DND-41 (cell line): Measurements from ENCODE around the gene SFXN5.

Source experiments
- ATAC-seq: fragments of 200-7000 bp; cut with Tn5 transposase; 3 replicates; pipeline ENCODE4 v1.9.1; 2021; ENCODE audit warnings: low read depth; ENCODE audit not compliant: insufficient read depth
- DNase-seq: peaks from one replicate; pipeline ENCODE4 v3.0.0-alpha.2; 2020
- H2AFZ ChIP-seq: 2 replicates; pipeline ENCODE4 v1.6.0; 2012; ENCODE audit warnings: low read depth, low read length
- H3K27ac ChIP-seq: 2 replicates; pipeline ENCODE4 v1.5.1; 2012; ENCODE audit warnings: low read length, inconsistent platforms
- H3K27me3 ChIP-seq: fragments of 200-600 bp; sonication (generic); 2 replicates; pipeline ENCODE4 v1.6.0; 2012; ENCODE audit warnings: low read length, mild to moderate bottlenecking, inconsistent platforms; ENCODE audit not compliant: insufficient read depth, poor library complexity
- H3K36me3 ChIP-seq: 2 replicates; pipeline ENCODE4 v1.5.1; 2012; ENCODE audit warnings: low read length, inconsistent platforms; ENCODE audit not compliant: insufficient read depth
- H3K4me1 ChIP-seq: 2 replicates; pipeline ENCODE4 v1.5.1; 2012; ENCODE audit warnings: mild to moderate bottlenecking, low read length; ENCODE audit not compliant: insufficient read depth
- H3K4me2 ChIP-seq: 2 replicates; pipeline ENCODE4 v1.6.0; 2012; ENCODE audit warnings: mild to moderate bottlenecking, moderate library complexity, low read length, inconsistent platforms; ENCODE audit not compliant: insufficient read depth
- H3K4me3 ChIP-seq, 2 experiments: fragments of 200-600 bp in 1 of 2; shearing (Covaris generic) in 1 of 2; 2 replicates each; pipeline ENCODE4 v1.5.1; 2012 to 2016; ENCODE audit warnings: inconsistent platforms in 2 of 2, low read length in 2 of 2, mild to moderate bottlenecking in 2 of 2, low read depth in 1 of 2, moderate library complexity in 1 of 2
- H3K79me2 ChIP-seq: 2 replicates; pipeline ENCODE4 v1.6.0; 2012; ENCODE audit warnings: low read length, inconsistent platforms; ENCODE audit not compliant: insufficient read depth
- H3K9ac ChIP-seq: 2 replicates; pipeline ENCODE4 v1.6.0; 2012; ENCODE audit warnings: low read depth, mild to moderate bottlenecking, inconsistent platforms, low read length, moderate library complexity
- H3K9me3 ChIP-seq: 2 replicates; pipeline ENCODE4 v1.5.1; 2012; ENCODE audit warnings: low read length, moderate library complexity, mild to moderate bottlenecking, inconsistent platforms; ENCODE audit not compliant: insufficient read depth, severe bottlenecking
- H4K20me1 ChIP-seq: 2 replicates; pipeline ENCODE4 v1.6.0; 2012; ENCODE audit warnings: low read length; ENCODE audit not compliant: insufficient read depth
- CTCF ChIP-seq: IDR thresholded peaks from 2 replicates; pipeline ENCODE4 v1.5.1; 2012; ENCODE audit warnings: borderline replicate concordance, low read length, moderate library complexity, mild to moderate bottlenecking; ENCODE audit not compliant: poor library complexity, severe bottlenecking; ENCODE audit errors: extremely low read depth
- EZH2 ChIP-seq: IDR thresholded peaks from 3 replicates; pipeline ENCODE4 v1.6.1; 2012; ENCODE audit warnings: borderline replicate concordance, low read depth, mild to moderate bottlenecking, moderate library complexity, low read length, inconsistent platforms; ENCODE audit not compliant: severe bottlenecking

The SFXN5 gene

DNA sequence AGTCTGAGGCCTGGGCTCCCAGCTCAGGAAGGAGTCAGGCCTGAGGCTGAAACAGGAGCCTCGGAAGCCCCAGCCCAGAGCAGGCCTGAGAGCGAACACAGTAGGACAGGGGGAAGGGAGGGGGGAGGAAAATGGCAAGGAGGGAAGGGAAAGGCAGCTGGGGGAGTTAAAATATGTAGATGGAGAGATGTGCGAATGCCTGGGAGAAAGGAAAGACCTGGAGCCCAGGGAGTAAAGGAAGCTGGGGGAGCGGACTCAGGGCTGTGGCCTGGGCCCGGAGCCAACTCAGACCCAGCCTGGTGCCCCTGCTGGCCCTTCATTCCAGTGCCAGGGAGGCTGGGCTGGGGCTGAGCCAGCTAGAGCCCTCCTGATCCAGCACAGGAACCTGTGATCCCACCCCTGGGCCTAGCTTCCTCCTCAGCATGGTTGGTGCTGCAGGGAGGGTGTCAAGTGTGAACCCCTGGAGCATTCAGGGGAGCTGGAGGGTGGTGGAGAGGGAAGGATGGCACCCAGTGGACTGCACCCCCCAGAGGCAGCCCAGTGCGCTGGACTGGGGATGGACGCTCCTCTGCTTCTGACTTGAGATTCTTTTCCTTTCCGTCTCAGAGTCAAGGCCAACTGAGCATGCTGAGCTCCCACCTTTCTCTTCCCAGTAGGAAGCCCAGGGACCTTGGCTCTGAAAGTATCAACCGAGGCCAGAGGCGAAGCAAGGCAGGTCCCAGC, 107.9 kb downstream of the SFXN5 start:
- H3K27ac ChIP-seq = no peak overlapping the region
- DNase-seq (no peak), ATAC-seq (no peak)
- H3K4me1 ChIP-seq = no peaks in the 10 kb centered on the region
- no peaks in the 10 kb centered on the region for H4K20me1 ChIP-seq
- no peak overlapping the region for H3K4me3 ChIP-seq
- H3K9me3 ChIP-seq = no peaks in the 10 kb centered on the region
- no peaks in the 10 kb centered on the region for H3K36me3 ChIP-seq
- H3K27me3 ChIP-seq = no peaks in the 10 kb centered on the region
- H3K79me2 ChIP-seq = no peaks in the 10 kb centered on the region
- no peak overlapping the region for H3K4me2 ChIP-seq
- TF ChIP-seq EZH2 (no peak), CTCF (no peak)
- H2AFZ ChIP-seq = no peak overlapping the region
- no peak overlapping the region for H3K9ac ChIP-seq

DNA sequence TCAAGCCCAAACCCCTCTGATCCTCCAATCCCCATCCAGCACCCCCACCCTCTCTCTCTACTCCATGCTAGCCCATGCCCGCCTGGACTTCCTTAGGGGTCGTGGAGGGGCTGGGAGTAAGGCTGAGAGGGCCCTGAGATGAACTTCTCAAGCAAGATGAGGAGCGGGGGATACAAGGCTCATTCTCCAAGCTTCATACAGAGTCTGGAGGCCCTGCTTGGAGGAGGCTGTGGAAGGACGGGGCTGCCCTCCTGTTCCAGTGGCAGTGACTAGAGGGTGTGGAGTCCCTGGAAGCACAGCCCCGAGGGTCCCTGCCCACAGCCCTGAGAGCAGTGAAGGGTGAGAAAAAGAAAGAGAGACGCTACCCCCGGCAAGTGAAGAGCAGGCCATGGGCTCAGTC, 108.6 kb downstream of the SFXN5 start:
- no peaks in the 10 kb centered on the region for H3K27me3 ChIP-seq
- no peaks in the 10 kb centered on the region for H3K79me2 ChIP-seq
- H3K4me1 ChIP-seq = no peaks in the 10 kb centered on the region
- no peak overlapping the region for H2AFZ ChIP-seq
- H3K27ac ChIP-seq = no peak overlapping the region
- no peak overlapping the region for H3K4me2 ChIP-seq
- H3K9ac ChIP-seq = no peak overlapping the region
- DNase-seq (no peak), ATAC-seq (no peak)
- TF ChIP-seq EZH2 (no peak), CTCF (no peak)
- H4K20me1 ChIP-seq = no peaks in the 10 kb centered on the region
- H3K9me3 ChIP-seq = no peaks in the 10 kb centered on the region
- no peaks in the 10 kb centered on the region for H3K36me3 ChIP-seq
- H3K4me3 ChIP-seq = no peak overlapping the region

- H3K4me2 ChIP-seq = no peak overlapping the region
- no peaks in the 10 kb centered on the region for H3K4me1 ChIP-seq
Measured at GRCh38 chr2:72961853-72962468, 109.6 kb downstream of the SFXN5 start.

More at GRCh38 chr2:72961853-72962468, 109.6 kb downstream of the SFXN5 start:
- Histone ChIP-seq H3K36me3 (no peaks in the 10 kb centered on the region), H4K20me1 (no peaks in the 10 kb centered on the region), H3K9me3 (no peaks in the 10 kb centered on the region), H3K9ac (no peak overlapping the region), H3K27me3 (no peaks in the 10 kb centered on the region), H3K27ac (no peak overlapping the region), H2AFZ (no peak overlapping the region), H3K4me3 (no peak overlapping the region), H3K79me2 (no peaks in the 10 kb centered on the region)
- TF ChIP-seq EZH2 (no peak), CTCF (no peak)
- DNase-seq (no peak), ATAC-seq (no peak)
